HG03060 (cell line): ENCODE results near the gene TMEM91.
"Not testable (repeated sequence)": the region's sequence is repeated elsewhere in the genome, so short reads cannot be mapped to it uniquely, and the experiment has no call there.

Source experiments
- ATAC-seq: cut with Tn5 transposase; IDR thresholded peaks from one replicate; pipeline ENCODE4 v1.9.1; 2021; ENCODE audit warnings: low read depth, moderate number of reproducible peaks; ENCODE audit not compliant: unreplicated experiment

Gene TMEM91

DNA sequence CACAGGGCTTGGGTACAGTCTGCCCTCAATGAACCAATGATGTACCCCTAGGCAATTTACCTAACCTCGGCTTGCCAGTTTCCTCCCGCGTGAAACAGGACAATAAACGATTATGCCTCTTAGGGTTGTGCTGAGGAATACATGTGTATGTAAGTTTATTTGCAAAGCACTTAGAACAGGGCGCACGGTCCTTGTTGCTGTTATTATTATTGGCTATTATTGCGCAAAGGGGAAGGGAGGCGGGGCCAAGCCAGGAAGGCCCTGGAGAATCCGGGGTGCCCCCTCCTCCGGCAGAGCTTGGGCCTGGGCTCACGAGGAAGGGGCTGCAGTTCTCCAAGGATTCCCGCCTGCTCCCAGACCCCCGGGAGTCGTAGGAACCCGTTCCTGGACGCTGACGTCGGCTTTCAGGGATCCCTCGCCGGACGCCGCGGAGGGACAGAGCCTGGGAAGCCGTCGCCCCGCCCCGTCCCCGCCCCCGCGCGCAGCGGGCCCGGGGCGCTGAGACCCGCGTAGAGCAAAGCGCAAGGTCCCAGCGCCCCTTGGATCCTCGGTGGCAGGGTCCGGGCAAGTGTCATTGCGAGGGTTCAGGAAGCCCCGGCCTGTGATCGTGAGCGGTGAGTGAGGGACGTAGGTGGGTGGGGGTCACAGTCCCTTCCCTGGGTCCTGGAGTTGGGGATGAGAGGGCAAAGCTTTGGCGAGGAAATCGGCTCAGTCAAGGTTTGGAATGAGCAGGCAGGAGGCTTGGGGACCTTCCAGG, at the start of gene TMEM91:
TMEM91 (plus strand) TSS at position 293 of the 757 bp plus-strand sequence. CDS start 1,777 bp downstream, outside the sequence.
- ATAC-seq: no peak

DNA sequence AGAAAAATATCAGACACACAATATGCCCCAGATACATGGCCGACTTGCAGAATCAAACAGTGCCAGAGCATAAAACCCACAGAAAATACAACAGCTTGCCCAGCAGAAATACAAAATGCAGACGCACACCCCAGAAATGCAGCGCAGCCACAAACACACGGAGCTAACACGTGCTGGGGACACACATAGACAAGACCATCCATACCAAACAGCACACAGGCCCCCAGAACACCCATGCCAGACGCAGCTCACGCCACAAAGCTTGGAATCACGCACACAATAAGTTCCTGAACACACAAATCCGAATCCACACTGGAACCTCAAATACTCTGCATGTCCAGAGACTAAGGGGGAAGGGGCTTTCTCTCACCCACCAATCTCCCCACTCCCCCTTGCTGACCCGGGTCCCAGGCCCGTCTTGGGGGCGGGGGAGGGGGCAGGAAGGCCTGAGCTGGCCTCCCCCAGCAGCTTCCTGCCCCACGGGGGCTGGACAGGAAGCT, 49.2 kb upstream of the TMEM91 start:
- ATAC-seq: no peak

DNA sequence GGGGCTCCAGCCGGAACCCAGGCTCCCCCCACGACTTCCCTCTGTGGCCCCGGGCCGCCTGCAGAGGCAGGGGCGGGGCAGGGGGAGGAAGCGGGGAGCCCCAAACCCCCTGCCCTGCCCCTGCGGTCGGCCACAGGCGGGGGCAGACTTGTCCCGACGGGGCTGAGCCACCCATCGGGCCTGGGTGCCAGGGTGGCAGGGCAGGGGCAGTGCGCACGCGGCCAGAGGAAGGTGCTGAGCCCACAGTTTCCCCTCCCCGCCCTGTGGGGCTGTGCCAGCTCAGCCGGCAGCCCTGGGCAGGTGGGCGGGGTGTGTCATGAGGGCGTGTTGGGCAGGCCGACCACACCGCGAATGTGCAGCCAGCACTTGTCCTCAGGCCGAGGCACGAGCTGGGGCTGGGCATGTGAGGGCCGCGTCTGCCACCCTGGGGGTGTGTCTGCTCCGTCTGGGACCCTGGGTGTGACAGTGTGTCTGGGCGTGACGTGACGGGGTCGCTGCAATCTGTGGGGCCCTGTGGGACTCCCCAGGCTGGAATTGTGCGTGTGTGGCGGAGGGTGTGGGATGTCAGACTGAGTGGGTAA, 48.7 kb upstream of the TMEM91 start:
- no peak for ATAC-seq

DNA sequence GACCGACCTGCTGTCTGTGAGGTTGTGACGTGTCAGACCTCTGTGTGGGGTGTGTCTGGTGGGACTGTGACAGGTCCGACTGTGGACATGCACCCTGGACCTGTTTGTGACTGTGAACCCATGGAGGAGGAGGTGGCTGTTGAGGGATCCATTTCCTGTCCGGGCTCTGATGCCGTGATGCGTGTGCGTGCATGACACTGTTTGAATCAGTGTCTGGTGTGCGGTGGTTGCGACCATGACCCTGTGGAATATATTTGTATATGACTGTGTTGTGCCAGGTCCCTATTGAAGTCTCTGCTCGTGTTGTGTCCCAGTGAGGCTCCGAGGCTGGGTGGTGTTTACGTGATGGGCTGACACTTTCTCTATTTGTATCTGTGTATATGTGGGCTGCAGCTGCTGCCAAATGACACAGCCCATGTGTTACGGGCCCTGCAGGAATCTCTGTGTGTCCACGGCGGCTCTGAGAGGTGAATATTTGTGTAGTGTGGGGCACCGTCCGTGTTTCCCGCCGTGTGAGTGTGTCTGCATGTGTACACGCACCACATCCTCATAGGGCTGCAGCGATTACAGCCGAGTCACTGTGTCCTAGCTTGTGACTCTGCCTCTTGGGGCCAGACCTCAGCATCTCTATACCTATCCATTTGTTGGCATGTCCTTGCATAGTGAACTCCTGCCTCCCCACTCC, 48.0 kb upstream of the TMEM91 start:
- no peak for ATAC-seq

DNA sequence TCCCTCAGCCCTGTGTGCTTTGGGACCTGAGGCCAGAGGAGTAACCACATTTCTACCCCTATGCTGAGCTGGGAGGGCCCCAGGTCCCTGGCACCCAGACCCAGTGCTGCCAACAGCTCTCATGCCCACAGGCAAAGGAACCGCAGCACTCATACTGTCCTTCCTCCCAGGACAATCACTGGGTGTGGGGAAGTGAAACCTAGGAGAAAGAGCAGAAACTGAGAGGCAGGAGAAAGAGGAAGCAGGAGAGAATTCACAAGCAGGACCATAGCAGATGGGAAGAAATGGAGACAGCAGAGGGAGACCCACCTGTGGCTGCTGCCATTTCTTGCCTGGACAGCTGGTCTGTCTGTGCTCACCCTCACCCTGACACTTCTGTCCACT, 47.5 kb upstream of the TMEM91 start:
- ATAC-seq: no peak

DNA sequence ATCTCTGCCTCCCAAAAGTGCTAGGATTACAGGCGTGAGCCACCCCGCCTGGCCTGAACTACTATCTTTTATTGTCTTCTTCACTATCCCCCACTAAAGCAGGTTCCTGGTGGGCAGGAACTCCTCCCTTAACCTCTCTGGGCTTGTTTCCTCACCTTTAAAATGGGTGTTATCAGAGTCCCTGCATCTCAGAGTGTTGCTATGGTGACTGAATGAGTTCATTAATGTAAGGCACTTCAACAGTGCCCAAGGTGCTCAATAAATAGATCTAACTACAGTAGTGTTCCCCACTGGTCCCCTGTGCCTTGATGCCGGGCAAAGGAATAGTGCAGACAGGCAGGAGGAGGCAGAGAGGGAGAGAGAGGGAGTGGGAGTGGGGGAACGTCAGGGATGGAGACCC, 45.9 kb upstream of the TMEM91 start:
- no peak for ATAC-seq

DNA sequence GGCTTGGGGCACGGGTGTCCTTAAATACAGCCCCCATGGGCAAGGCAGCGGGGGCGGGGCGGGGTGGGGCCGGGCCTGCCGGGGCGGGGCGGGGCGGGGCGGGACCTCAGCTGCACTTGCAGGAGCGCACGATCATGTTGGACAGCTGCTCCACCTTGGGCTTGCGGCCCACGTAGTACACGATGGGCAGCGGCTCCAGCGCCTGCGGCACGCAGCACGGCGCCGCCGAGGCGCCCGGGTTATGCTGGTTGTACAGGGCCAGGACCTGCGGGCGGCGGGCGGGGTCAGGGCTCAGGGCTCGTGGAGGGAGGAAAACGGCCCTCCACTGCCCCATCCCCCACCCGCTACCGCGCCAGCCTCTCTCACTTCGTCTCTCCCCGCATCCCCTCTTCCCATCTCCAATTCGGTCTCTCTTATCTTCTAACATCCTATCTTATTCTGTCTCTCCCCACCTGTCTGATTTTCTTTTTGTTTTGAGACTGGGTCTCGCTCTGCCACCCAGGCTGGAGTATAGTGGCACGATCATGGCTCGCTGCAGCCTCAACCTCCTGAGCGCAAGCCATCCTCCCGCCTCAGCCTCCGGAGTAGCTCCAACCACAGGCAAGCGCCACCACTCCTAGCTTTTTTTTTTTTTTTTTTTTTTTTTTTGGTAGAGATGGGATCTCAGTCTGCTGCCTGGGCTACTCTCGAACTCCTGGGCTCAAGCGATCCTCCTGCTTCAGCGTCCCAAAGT, 45.2 kb upstream of the TMEM91 start:
- no peak for ATAC-seq

DNA sequence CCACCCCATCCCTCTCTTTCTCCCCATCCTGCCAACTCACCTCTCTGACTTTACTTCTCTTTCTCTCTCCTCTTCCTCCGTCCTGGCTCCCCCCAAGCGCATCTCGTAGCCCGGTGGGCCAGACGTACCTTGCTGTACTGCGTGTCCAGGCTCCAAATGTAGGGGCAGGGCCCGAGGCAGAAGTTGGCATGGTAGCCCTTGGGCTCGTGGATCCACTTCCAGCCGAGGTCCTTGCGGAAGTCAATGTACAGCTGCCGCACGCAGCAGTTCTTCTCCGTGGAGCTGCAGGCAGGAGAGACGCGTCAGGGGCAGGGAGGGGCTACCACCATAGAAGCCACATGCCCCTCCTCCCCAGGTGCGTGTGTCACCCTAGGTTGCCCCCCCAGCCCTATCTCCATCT, 44.3 kb upstream of the TMEM91 start:
- no peak for ATAC-seq

DNA sequence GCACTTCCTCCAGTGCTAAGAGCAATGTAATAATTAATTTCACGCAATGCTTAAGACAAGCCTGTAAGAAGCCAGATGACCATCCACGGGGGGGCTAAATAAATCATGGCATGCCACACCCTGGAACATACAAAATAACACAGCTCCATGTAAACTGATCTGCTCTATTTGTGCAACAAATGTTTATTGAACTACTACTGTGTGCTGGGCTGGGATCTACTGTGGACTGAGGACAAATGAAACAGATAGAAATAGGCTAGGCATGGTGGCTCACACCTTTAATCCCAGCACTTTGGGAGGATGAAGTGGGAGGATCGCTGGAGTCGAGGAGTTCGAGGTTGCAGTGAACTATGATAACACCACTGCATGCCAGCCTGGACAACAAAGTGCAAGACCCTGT, 43.9 kb upstream of the TMEM91 start:
- no peak for ATAC-seq

DNA sequence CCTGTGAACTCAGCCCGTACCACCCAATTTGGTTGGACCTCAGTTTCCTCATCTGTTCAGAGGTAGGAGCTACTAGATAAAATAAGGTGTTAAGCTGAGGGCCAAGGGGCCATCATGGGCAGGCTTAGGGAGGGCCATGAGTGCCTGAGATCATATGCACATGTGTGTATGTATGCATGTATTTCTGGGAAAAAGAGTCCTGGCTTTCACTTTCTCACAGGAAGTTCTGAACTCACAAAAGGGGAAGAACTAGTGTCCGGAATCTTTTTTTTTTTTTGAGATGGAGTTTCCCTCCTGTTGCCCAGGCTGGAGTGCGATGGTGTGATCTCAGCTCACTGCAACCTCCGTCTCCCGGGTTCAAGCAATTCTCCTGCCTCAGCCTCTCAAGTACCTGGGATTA, 41.5 kb upstream of the TMEM91 start:
- no peak for ATAC-seq

DNA sequence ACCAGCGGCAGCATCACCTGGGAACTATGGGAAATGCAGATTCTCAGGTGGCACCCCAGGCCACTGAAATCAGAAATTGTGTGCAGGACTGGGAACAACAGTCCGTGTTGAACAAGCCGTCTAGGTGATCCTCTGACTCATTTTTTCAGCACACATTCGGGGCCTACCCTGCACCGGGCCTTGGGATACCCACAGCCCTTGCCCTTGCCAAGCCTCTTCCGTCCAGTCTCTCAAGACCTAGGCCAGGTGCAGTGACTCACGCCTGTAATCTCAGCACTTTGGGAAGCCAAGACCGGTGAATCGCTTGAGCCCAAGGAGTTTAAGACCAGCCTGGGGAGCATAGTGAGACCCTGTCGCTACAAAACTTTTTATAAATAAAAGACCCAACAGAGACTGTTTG, 40.9 kb upstream of the TMEM91 start:
- no peak for ATAC-seq

DNA sequence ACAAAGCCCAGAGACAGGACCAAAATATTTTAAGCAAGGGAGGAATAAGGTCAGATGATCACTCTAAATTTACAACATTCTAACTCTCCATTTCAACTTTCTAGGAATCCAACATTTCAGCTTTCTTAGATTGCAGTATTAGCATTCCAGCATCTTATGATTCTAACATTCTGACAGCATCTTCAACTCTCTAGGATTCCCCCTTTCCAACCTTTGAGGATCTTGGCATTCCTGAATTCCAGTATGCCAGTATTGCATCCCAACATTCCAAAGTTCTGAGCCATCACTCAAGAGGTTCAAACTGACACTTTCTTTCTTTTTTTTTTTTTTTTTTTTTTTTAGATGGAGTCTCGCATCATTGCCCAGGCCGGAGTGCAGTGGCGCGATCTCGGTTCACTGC, 36.4 kb upstream of the TMEM91 start:
- ATAC-seq: no peak

DNA sequence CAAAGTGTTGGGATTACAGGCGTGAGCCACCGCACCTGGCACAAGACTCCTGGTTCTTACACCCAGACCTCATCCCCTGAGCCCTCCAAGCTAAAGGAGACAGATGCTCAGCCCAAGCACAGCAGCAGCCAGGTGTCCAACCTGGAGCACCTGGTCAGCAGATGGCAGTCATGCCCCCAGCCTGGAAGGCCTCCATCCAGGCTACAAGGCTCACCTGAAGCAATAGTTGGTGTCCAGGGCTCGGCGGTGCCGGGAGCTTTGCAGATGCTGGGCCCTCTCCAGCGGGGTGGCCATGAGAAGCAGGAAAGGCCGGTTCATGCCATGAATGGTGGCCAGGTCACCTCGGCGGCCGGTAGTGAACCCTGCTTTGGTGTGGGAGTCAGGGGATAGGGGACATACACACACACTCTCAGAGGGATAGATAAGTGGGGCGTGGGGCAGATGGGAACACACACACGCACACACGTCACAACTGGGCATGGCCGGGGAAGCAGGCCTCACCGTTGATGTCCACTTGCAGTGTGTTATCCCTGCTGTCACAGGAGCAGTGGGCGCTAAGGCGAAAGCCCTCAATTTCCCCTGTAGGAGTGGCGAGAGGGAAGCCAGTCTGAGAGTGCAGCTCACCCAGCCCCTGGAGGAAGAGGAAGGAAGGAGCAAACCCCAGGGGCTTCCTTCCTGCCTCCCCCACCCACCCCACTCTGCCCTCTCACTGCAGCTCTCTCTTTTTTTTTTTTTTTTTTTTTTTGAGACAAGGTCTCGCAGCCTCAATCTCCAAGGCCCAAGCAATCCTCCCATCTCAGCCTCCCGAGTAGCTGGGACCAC, 34.5 kb upstream of the TMEM91 start:
- ATAC-seq: no peak

DNA sequence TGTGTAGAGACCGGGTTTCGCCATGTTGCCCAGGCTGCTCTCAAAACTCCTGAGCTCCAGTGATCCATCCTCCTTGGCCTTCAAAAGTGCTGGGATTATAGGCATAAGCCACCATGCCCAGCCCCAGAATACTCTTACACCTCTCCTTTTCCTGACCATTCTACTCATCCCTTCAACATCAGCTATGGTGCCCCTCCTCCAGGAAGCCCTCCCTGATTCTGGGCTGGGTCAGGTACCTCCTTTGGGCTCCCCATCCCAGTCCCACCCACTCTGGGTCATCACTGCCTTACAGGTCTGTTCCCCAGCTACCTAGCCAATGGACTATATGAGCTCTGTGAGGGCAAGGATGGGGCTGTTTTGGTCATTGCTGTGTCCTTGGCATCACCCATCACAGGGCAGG, 32.2 kb upstream of the TMEM91 start:
- no peak for ATAC-seq

DNA sequence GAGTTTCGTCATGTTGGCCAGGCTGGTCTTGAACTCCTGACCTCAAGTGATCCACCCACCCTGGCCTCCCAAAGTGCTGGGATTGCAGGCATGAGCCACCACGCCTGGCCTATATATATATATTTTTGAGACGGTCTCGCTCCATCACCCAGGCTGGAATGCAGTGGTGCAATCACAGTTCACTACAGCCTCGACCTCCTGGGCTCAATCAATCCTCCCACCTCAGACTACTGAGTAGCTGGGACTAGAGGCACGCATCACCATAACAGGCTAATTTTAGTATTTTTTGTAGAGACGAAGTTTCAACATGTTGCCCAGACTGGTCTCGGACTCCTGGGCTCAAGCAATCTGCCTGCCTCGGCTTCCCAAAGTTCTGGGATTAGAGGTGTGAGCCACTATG, 29.4 kb upstream of the TMEM91 start:
- not testable (repeated sequence) for ATAC-seq

DNA sequence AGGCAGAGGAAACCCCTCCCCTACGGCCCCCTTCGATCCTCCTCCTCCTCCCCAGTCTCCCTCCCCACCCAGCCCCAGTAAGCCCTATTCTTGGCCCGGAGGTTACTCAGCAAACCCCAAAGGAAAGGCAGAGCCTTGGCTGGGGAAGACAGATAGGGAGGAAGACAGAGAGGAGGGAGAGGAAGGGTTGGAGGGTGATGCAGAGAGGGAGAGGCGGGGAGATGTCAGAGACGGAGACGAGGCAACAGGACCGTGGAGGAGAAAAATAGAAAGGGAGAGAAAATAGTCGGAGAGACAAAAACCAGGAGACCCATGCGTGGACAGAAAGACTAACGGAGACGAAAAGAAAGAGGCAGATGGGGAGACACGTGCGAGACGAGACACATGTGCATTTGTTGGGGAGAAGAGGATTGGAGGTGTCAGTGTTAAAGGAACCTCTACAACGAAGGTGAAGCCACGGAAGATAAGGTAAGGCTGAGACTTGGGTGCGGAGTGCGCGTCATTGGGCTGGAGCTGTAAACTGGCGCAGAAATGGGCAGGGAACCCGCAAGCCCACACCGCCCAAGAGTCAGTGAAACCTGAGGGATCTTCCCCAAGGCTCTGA, 25.5 kb upstream of the TMEM91 start:
- ATAC-seq: no peak

DNA sequence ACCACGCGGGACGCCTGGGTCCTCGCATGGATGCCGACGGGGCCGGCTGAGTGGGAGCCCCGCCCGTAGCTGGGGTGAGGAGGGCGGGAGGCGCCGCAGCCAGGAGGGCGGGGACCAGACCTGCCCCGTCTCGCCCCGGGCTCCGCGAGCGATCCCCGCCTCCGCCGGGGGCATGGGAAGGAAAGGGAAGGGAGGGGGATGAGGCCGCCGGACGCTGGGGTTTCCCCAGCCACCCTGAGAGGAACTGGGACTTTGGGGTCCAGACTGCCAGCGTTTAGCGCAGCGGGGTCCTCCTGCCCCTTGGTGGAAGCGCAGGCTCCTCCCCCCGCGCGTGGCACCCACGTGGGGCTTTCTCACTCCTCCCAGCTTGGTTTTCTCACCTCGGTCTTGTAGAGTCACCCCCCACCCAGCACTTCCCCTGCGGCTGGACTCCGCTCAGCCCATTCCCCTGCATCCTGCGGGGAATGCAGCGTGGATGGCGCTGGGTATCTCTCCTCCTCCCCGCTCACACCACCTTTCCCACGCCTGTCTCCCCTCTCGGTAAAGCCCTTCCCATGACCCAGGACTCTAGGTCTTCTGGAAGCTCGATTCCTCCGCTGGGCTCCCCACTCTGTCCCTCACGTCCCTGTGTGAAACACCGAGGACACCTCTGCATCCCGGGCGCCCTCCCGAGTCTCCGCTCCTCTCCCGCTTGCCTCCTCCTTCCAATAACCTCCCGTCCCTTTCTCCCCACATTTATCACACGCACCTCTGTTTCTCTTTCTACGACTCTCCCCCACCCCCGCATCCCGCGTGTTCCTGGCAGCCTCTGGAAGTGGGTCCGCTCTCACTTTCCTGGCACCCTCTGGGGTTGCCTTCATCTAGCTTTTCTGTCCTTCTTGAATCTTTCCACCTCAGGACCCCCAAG, 24.7 kb upstream of the TMEM91 start:
- no peak for ATAC-seq

DNA sequence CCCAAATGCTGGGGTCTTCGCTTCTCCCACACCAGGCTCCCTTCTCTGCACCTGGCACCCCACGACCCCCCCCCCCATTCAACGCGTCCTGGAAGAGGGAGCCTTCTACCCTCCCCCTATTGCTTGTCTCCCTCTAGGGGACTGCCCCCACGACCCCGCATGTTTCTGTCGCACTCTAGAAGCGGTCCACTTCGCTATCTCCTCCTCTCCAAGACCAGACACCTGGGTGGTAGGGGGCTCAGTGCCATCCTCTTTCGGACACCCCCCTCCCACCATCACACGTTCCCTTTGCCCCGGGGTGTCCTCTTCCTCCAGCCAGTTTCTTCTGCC, 24.1 kb upstream of the TMEM91 start:
- no peak for ATAC-seq
